ENCODE measurements around the gene TEX22. TPM values are rescaled to one million over a fixed set of nuclear protein-coding genes. Genes with fewer than 3 reads are reported as not detected.

The TEX22 gene
- total and polyA plus RNA-seq, 4 donors = 0.02 to 0.14 (median 0.08) TPM; not detected in 1

- no peak overlapping the region for H3K4me3 ChIP-seq (ENCODE audit: low read depth in 1 of 3, low read length in 3 of 3)
- 97% methylated on average over 29 of the region's 29 CpGs for WGBS
- no peaks in the 10 kb centered on the region for H3K9me3 ChIP-seq (ENCODE audit: control insufficient read depth in 4 of 4, low read length in 3 of 4)
- H3K27me3 ChIP-seq (ENCODE audit: control insufficient read depth in 4 of 4, insufficient read depth in 4 of 4, low read length in 3 of 4) = no peaks in the 10 kb centered on the region
- no peak overlapping the region for H3K27ac ChIP-seq (ENCODE audit: low read depth in 1 of 2, low read length in 2 of 2)
- DNase-seq (ENCODE audit: low spot score) = no peak
- H3K4me1 ChIP-seq (ENCODE audit: control insufficient read depth in 4 of 4, insufficient read depth in 4 of 4, low read length in 3 of 4) = no peaks in the 10 kb centered on the region
- no peak for TF ChIP-seq TAF1 (conservative IDR thresholded peaks at IDR 0.05)
- no peak for TF ChIP-seq FOXA2 (IDR thresholded peaks at IDR 0.05)
- TF ChIP-seq MAX (IDR thresholded peaks at IDR 0.05) = no peak
- no peak for TF ChIP-seq CTCF (IDR thresholded peaks at IDR 0.05; ENCODE audit: low read depth, low read length, missing input control)
- no peak for TF ChIP-seq HNF4A (conservative IDR thresholded peaks at IDR 0.05)
- no peak for TF ChIP-seq SP1 (IDR thresholded peaks at IDR 0.05)
- no peak for TF ChIP-seq YY1 (IDR thresholded peaks at IDR 0.05)
- no peak for TF ChIP-seq ATF3 (IDR thresholded peaks at IDR 0.05)
- no peak for TF ChIP-seq RAD21 (IDR thresholded peaks at IDR 0.05)
- no peak for TF ChIP-seq HNF4G (IDR thresholded peaks at IDR 0.05)
- TF ChIP-seq REST (IDR thresholded peaks at IDR 0.05) = no peak
- no peak for TF ChIP-seq EGR1 (IDR thresholded peaks at IDR 0.05; ENCODE audit: low read depth in 2 of 2)
- no peak for TF ChIP-seq JUND (IDR thresholded peaks at IDR 0.05)
- no peak for TF ChIP-seq NR2F2 (IDR thresholded peaks at IDR 0.05)
- no peak for TF ChIP-seq GABPA (IDR thresholded peaks at IDR 0.05 in 1 of 2, conservative IDR thresholded peaks at IDR 0.05 in 1 of 2)
- no peak for TF ChIP-seq FOXA1 (IDR thresholded peaks at IDR 0.05)
- no peak for TF ChIP-seq RXRA (IDR thresholded peaks at IDR 0.05)
- no peak for TF ChIP-seq ZBTB33 (IDR thresholded peaks at IDR 0.05)
- no peak overlapping the region for H3K9ac ChIP-seq (ENCODE audit: low read depth in 1 of 2, low read length in 2 of 2)
- peaks cover 0 to 21% (median 5%) of the 10 kb centered on the region in 4 donors for H3K36me3 ChIP-seq (ENCODE audit: control insufficient read depth in 4 of 4, insufficient read depth in 3 of 4, low read depth in 1 of 4, low read length in 3 of 4)
These were observed 13.6 kb upstream of the TEX22 start for GRCh38 chr14:105384605-105385321.

Measured in liver (tissue), 9 donors.